HG03064 (cell line): ENCODE measurements around the gene FAM236B.
"Not testable (repeated sequence)": the region's sequence is repeated elsewhere in the genome, so short reads cannot be mapped to it uniquely, and the experiment has no call there.

ENCODE experiments used
- ATAC-seq: cut with Tn5 transposase; IDR thresholded peaks from one replicate; pipeline ENCODE4 v1.9.1; 2021; ENCODE audit warnings: low read depth; ENCODE audit not compliant: unreplicated experiment

The FAM236B gene

GRCh38 chrX:72782560-72782959 lies at the start of gene FAM236B:
FAM236B (minus strand) TSS chrX:72782660; CDS start chrX:72782560, 100 bp downstream.
- not testable (repeated sequence) for ATAC-seq

DNA sequence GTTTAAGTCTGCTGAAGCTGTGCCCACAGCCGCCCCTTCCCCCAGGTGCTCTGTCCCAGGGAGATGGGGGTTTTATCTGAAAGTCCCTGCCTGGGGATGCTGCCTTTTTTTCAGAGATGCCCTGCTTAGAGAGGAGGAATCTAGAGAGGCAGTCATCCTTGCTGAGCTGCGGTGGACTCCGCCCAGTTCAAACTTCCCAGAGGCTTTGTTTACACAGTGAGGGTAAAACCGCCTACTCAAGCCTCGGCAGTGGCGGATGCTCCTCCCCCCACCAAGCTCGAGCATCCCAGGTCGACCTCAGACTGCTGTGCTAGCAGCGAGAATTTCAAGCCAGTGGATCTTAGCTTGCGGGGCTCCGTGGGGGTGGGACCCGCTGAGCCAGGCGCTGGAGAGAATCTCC lies 48.2 kb upstream of the FAM236B start:
- ATAC-seq: not testable (repeated sequence)

GRCh38 chrX:72808110-72808509 lies 25.6 kb upstream of the FAM236B start, which contains the start of gene FAM236D:
FAM236D (minus strand) TSS chrX:72808210; CDS start chrX:72808110, 100 bp downstream.
- ATAC-seq: not testable (repeated sequence)

DNA sequence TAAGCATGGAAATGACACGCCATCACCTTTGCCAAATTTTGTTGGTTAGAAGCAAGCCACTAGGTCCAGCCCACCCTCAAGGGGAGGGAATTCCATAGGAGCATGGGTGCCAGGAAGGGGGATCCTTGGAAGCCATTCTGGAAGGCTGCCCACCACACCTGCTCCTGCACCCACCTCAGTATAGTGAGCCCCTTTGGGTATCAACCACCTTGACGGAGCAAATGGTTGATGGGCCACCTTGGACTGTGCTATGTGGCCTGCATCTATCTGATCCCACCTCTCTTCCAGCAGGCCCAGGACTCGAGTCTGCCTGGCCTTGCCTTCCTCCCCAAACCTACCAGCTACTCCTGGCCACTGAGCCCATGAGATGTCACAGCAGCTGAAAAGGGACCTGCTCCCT lies 7.9 kb upstream of the FAM236B start:
- not testable (repeated sequence) for ATAC-seq

DNA sequence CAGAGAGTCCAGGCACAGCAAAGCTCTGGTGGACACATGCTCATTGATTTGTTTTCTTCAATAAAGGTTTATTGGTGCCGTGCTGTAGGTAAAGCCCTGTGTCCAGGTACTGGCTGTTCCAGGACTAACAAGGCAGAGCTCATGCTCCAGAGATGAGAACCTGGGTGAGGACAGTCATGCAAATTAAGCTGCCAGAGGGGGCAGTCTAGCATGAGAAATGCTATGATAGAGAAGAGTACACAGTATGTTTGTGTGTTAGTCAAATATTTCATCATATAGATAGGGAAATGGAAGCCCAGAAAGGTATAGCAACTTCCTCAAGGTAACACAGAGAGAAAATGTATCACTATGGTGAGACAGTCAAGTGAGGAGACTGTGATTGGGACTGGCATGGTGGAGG lies 5.7 kb upstream of the FAM236B start:
- ATAC-seq: not testable (repeated sequence)

GRCh38 chrX:72783964-72784363 lies 1.5 kb upstream of the FAM236B start:
- not testable (repeated sequence) for ATAC-seq

DNA sequence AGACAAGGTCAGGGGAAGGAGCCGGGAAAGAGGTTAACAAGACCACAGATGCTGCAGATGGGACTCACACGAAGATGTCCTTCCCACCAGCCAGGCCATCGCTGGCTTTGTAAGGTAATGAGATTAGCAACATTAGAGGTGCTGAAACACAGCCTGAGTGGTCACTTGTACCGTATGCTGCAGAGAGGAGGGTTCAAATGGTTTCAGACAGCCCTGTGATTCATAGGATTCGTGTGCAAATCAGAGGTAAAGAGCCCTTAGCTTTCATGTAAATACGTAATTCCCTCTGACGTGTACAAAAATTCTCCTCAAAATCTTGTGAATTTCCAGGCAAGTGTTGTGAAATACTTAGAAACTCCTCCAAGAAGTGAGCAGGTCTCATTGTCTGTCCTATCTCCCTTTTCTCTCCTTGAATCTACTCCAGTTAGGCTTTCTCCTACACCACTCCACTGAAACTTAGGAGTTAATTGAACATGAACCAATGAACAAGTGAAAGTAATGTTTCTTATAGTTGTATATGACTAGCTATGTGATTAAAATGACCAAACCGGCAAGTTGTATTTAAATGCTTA lies 991 bp upstream of the FAM236B start:
- not testable (repeated sequence) for ATAC-seq

GRCh38 chrX:72778146-72778545 lies 4.3 kb downstream of the FAM236B start:
- ATAC-seq: not testable (repeated sequence)

- peak; percentile 80 for ATAC-seq
These were observed 5.0 kb downstream of the FAM236B start for GRCh38 chrX:72777467-72777790.

GRCh38 chrX:72776653-72777466 lies 5.6 kb downstream of the FAM236B start, which contains the start of gene DMRTC1B:
DMRTC1B (plus strand) TSS chrX:72776890; CDS start chrX:72845136, 68,246 bp downstream.
- peak; percentile 63 for ATAC-seq

DNA sequence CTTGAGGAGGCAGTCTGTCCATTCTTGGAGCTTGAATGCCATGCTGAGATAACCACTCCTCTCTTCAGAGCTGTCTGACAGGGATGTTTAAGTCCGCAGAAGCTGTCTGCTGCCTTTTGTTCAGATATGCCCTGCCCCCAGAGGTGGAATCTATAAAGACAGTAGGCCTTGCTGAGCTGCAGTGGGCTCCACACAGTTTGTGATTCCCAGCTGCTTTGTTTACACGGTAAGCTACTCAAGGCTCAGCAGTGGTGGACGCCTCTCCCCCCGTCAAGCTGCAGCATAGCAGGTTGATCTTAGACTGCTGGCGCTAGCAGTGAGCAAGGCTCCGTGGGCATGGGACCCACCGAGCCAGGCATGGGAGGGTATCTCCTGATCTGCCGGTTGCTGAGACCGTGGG lies 22.0 kb downstream of the FAM236B start:
- ATAC-seq: not testable (repeated sequence)

- not testable (repeated sequence) for ATAC-seq
These were observed 33.9 kb downstream of the FAM236B start for GRCh38 chrX:72748545-72748944.

- ATAC-seq: not testable (repeated sequence)
These were observed 36.9 kb downstream of the FAM236B start for GRCh38 chrX:72745546-72745945.

- no peak for ATAC-seq
These were observed 46.9 kb downstream of the FAM236B start for GRCh38 chrX:72735561-72735960.

DNA sequence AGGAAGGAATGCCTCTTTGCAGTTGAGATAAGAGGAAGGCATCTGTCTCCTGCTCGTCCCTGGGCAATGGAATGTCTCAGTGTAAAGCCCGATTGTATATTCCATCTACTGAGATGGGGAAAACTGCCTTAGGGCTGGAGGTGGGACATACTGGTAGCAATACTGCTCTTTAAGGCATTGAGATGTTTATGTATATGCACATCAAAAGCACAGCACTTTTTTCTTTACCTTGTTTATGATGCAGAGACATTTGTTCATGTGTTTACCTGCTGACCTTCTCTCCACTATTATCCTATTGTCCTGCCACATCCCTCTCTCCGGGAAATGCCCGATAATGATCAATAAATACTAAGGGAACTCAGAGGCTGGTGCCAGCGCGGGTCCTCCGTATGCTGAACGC lies 48.8 kb downstream of the FAM236B start:
- not testable (repeated sequence) for ATAC-seq
